ENCODE results near the gene SND1.

SND1 gene

GRCh38 chr7:128078309-128078708 lies 426.3 kb downstream of the SND1 start:
- H3K4me1 ChIP-seq (ENCODE audit: insufficient read depth, low read length, severe bottlenecking) = no peaks in the 10 kb centered on the region

GRCh38 chr7:128080169-128080568 lies 428.2 kb downstream of the SND1 start:
- H3K9me3 ChIP-seq (ENCODE audit: low read length) = no peaks in the 10 kb centered on the region
- TF ChIP-seq CTCF (IDR thresholded peaks at IDR 0.05; ENCODE audit: low read length) (no peak), EZH2 (IDR thresholded peaks at IDR 0.05; ENCODE audit: borderline replicate concordance, low read length) (no peak)
- no peaks in the 10 kb centered on the region for H3K79me2 ChIP-seq (ENCODE audit: insufficient read depth, low read length)
- no peak overlapping the region for H3K4me2 ChIP-seq (ENCODE audit: low read length)
- no peaks in the 10 kb centered on the region for H3K27me3 ChIP-seq (ENCODE audit: insufficient read depth, low read length)
- H2AFZ ChIP-seq (ENCODE audit: low read length) = no peak overlapping the region
- H3K4me1 ChIP-seq (ENCODE audit: insufficient read depth, low read length, severe bottlenecking) = no peaks in the 10 kb centered on the region
- H4K20me1 ChIP-seq (ENCODE audit: insufficient read depth, low read length) = no peaks in the 10 kb centered on the region
- H3K36me3 ChIP-seq (ENCODE audit: insufficient read depth, low read length) = peaks cover 39% of the 10 kb centered on the region; the same call in 1 of the 2 replicates
- H3F3A ChIP-seq (ENCODE audit: insufficient read depth, low read length) = no peaks in the 10 kb centered on the region
- H3K9ac ChIP-seq (ENCODE audit: low read length) = no peak overlapping the region
- no peaks in the 10 kb centered on the region for H3K9me2 ChIP-seq (ENCODE audit: low read depth, low read length)
- H3K27ac ChIP-seq (ENCODE audit: low read depth, low read length, poor library complexity, severe bottlenecking) = no peak overlapping the region
- H3K4me3 ChIP-seq (ENCODE audit: low read depth, low read length, poor library complexity, severe bottlenecking) = no peak overlapping the region

More at GRCh38 chr7:128078309-128078708, 426.3 kb downstream of the SND1 start:
- no peak overlapping the region for H3K4me2 ChIP-seq (ENCODE audit: low read length)
- no peak overlapping the region for H3K4me3 ChIP-seq (ENCODE audit: low read depth, low read length, poor library complexity, severe bottlenecking)
- no peaks in the 10 kb centered on the region for H3F3A ChIP-seq (ENCODE audit: insufficient read depth, low read length)
- H3K27ac ChIP-seq (ENCODE audit: low read depth, low read length, poor library complexity, severe bottlenecking) = no peak overlapping the region
- no peaks in the 10 kb centered on the region for H3K79me2 ChIP-seq (ENCODE audit: insufficient read depth, low read length)
- H3K9me3 ChIP-seq (ENCODE audit: low read length) = no peaks in the 10 kb centered on the region
- H3K9ac ChIP-seq (ENCODE audit: low read length) = no peak overlapping the region
- H3K36me3 ChIP-seq (ENCODE audit: insufficient read depth, low read length) = peaks cover 30% of the 10 kb centered on the region; the same call in 1 of the 2 replicates
- no peak overlapping the region for H2AFZ ChIP-seq (ENCODE audit: low read length)
- no peaks in the 10 kb centered on the region for H3K9me2 ChIP-seq (ENCODE audit: low read depth, low read length)
- H4K20me1 ChIP-seq (ENCODE audit: insufficient read depth, low read length) = no peaks in the 10 kb centered on the region
- TF ChIP-seq CTCF (IDR thresholded peaks at IDR 0.05; ENCODE audit: low read length) (no peak), EZH2 (IDR thresholded peaks at IDR 0.05; ENCODE audit: borderline replicate concordance, low read length) (no peak)
- H3K27me3 ChIP-seq (ENCODE audit: insufficient read depth, low read length) = no peaks in the 10 kb centered on the region

GRCh38 chr7:128081351-128081750 lies 429.4 kb downstream of the SND1 start:
- no peak overlapping the region for H2AFZ ChIP-seq (ENCODE audit: low read length)
- no peaks in the 10 kb centered on the region for H3K9me2 ChIP-seq (ENCODE audit: low read depth, low read length)
- no peaks in the 10 kb centered on the region for H3K4me1 ChIP-seq (ENCODE audit: insufficient read depth, low read length, severe bottlenecking)
- H3F3A ChIP-seq (ENCODE audit: insufficient read depth, low read length) = no peaks in the 10 kb centered on the region
- H3K9ac ChIP-seq (ENCODE audit: low read length) = no peak overlapping the region
- H3K4me3 ChIP-seq (ENCODE audit: low read depth, low read length, poor library complexity, severe bottlenecking) = no peak overlapping the region
- H3K27me3 ChIP-seq (ENCODE audit: insufficient read depth, low read length) = no peaks in the 10 kb centered on the region
- TF ChIP-seq EZH2 (IDR thresholded peaks at IDR 0.05; ENCODE audit: borderline replicate concordance, low read length) = no peak
- no peak for TF ChIP-seq CTCF (IDR thresholded peaks at IDR 0.05; ENCODE audit: low read length)
- H3K9me3 ChIP-seq (ENCODE audit: low read length) = no peaks in the 10 kb centered on the region
- no peak overlapping the region for H3K4me2 ChIP-seq (ENCODE audit: low read length)
- H3K36me3 ChIP-seq (ENCODE audit: insufficient read depth, low read length) = peaks cover 51% of the 10 kb centered on the region; the same call in 1 of the 2 replicates
- H3K79me2 ChIP-seq (ENCODE audit: insufficient read depth, low read length) = no peaks in the 10 kb centered on the region
- H3K27ac ChIP-seq (ENCODE audit: low read depth, low read length, poor library complexity, severe bottlenecking) = no peak overlapping the region
- no peaks in the 10 kb centered on the region for H4K20me1 ChIP-seq (ENCODE audit: insufficient read depth, low read length)

Data from OCI-LY1 (cell line).